ENCODE measurements around the gene SEBOX.
"Not testable (repeated sequence)": the region's sequence is repeated elsewhere in the genome, so short reads cannot be mapped to it uniquely, and the experiment has no call there.

The SEBOX gene

GRCh38 chr17:28341516-28341915 is 23.5 kb downstream of the SEBOX start:
- DNase-seq (ENCODE audit: low spot score): no peak
- FAIRE-seq: no peak

- no peak for DNase-seq (ENCODE audit: low spot score)
Measured at GRCh38 chr17:28340374-28340773, 24.6 kb downstream of the SEBOX start.

DNA sequence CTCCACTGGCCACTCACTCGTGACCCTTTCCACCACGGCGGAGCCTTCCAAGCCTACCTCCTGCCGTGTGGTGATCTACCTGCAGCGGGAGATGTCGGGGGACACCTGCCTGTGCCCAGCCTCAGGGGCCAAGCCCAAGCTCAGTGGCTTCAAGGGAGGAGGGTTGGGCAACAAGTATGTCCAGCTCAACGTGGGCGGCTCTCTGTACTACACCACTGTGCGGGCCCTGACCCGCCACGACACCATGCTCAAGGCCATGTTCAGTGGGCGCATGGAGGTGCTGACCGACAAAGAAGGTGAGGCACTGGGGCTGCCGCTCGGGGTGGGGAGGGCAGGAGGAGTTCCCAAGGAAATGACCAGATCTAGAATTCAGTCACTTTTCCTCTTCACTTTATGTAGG is 25.6 kb downstream of the SEBOX start:
- no peak for FAIRE-seq
- DNase-seq (ENCODE audit: low spot score): no peak

More at GRCh38 chr17:28340374-28340773, 24.6 kb downstream of the SEBOX start:
- no peak for FAIRE-seq

DNA sequence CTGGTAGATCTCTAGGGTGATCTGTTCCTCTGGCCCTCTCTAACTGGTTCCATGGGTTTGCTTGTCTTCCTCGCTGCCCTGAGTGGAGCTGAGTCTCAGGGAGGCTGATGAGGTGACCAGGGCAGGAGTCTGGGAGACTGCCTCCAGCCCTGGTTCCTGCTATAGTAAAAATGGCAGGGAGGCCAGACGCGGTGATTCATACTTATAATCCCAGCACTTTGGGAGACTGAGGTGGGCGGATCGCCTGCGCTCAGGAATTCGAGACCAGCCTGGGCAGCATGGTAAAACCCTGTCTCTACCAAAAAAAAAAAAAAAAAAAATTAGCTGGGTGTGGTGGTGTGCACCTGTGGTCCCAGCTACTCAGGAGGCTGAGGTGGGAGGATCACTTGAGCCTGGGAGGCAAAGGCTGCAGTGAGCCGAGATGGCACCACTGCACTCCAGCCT is 26.2 kb downstream of the SEBOX start:
- not testable (repeated sequence) for FAIRE-seq; DNase-seq (ENCODE audit: low spot score)

DNA sequence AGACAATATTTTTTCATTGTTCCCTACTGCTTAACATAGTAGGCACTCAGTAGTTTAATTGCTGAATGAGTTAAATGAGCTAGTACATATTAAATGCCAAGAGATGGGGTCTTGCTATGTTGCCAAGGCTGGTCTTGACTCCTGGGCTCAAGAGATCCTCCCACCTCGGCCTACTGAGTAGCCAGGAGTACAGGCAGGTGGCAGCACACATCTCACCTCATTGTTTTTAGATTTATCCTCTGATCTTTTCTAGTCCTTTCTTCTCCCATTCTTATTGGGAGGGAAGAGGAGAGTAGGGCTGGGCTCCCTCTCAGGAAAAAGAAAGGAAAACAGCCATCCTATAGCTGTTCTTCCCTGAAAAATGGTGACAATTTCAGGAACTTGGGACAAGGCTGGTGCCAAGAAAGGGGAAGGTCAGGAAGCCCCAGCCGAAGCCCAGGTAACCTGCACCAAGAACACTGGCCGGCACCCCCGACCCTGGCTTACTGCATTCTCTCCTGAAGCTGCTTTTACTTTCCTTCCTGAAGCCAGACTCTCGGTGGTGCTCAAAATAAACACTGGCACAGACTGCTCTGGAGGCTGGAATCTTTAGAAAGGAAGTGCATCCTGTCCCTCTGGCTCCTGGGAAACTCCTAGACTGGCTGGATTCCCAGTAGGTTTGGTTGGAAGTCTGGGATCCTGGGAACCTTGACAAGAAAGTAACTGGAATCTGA is 26.8 kb downstream of the SEBOX start:
- FAIRE-seq: no peak

DNA sequence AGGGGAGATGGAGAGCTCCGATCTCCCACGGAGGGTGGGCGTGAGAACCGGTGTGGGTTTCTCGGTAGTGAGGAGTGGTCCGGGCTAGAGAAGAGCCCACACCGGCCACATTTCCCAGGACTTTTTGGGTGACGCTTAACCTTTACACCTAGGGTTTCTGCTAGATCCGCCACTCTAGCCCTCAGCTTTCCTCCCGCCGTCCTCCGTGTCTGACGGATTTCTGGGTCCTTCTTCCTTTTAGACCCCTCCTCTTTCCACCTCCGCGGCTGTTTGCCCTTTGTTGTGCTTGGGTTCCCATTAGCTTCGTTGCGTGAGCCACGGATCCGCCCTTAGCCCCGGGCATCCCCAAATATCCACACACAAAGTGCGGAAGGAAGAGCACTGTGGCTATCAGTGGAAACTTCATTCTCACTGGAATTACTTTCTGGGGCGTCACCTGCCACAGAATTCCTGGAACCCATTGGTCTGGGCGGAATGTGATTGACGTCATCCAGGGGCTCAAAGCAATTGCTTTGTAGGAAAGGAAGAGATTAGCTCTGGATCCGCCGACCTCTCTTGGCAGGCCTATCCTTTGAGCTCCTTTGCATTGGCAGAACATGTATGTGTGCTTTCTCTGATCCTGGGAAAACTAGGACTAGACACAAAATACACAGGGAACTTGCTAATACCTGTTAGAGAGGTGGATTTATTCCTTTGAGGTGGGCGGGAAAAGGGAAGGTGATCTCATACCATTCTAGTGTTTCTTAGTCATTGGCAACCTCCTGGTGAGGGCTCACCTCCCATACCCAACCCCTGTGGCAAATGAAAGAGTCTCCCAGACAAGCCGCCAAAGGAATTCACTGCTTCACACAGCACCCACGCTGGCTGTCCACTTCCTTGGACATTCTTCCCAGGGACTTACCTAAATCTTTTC is 28.8 kb downstream of the SEBOX start:
- peak; percentile 46 for FAIRE-seq
- DNase-seq (ENCODE audit: low spot score): peak; percentile 67

More for the DNA sequence above, 26.8 kb downstream of the SEBOX start:
- no peak for DNase-seq (ENCODE audit: low spot score)

DNA sequence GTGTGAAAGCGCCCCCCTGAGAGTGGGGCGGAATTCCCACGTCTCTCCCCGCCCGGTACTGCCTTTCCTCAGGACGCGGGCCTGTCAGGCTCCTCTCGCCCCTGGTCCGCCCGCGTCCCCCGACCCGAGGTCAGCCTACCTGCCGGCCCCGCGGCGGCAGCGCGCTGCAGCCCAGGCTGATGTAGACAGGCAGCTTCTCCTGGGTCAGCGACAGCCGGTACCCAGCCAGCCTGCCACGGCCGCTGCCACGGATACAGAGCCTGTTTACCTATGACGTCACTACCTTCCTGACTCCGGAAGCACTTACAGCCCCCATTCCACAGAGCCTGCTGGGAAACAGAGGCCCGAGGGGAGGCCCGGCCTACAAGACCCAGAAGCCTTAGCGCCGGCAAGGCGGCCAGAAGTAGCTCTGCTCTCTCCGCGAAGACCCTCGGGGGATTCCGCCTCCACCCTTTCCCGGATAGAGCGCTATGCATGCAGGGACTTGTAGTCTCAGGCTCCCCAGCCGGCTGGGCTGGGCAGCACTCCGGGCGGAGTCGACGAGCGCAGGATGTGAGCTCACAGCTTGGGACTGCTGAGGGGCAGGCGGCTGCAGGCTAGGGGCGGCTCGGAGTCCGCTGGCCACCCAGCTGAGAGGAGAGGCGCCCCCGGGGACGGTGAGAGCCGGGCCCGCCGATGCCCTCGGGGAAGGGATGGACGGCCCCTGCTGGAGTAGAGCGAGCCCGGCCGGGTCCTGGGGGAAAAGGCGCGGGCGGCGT is 29.6 kb downstream of the SEBOX start, which contains the start of the genes IFT20 and TNFAIP1:
TSS of gene IFT20 (minus strand) at position 272 of the 758 bp plus-strand sequence. CDS start 3,487 bp downstream, outside the sequence.
TSS of gene TNFAIP1 (plus strand) at position 561 of the 758 bp plus-strand sequence. CDS start 3,761 bp downstream, outside the sequence.
- DNase-seq (ENCODE audit: low spot score) (peak; percentile 97), FAIRE-seq (peak; percentile 58)

GRCh38 chr17:28334666-28335200 is 30.3 kb downstream of the SEBOX start:
- FAIRE-seq (no peak), DNase-seq (ENCODE audit: low spot score) (peak; percentile 29)

- FAIRE-seq (no peak), DNase-seq (ENCODE audit: low spot score) (no peak)
Measured at GRCh38 chr17:28334171-28334570, 30.8 kb downstream of the SEBOX start.

DNA sequence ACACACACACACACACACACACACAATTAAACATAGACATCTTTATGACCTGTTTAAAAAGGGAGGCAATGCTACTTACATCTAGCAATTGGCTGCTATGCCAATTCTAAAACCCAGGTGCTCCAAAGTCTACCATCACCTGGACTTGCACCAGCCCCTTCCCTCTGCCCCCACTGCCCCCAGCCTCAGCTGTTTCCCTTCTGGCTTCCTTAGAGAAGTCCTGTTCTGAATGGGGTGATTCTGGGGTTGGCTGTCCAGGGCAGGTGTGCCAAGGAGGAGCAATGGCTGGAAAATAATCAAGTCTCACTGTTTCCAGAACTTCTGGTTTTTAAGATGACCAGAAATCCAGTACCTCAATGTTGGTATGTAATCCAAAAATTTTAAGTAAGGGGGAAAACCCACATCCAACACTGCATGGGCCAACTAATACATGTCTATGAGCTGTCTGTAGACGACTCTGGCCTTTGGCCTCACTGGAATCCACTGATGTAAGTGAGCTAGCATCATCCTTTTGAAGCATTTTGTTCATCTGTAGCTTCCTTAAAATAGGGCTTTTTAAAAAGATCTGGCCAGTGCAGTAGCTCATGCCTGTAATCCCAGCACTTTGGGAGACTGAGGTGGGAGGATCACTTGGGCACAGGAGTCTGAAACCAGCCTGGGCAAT is 31.8 kb downstream of the SEBOX start:
- FAIRE-seq (no peak), DNase-seq (ENCODE audit: low spot score) (no peak)

GRCh38 chr17:28331891-28332420 is 33.0 kb downstream of the SEBOX start:
- FAIRE-seq: no peak
- no peak for DNase-seq (ENCODE audit: low spot score)

- DNase-seq (ENCODE audit: low spot score): no peak
- no peak for FAIRE-seq
Measured at GRCh38 chr17:28330671-28331070, 34.3 kb downstream of the SEBOX start.

GRCh38 chr17:28328325-28328724 is 36.7 kb downstream of the SEBOX start:
- no peak for DNase-seq (ENCODE audit: low spot score)
- FAIRE-seq: no peak

GRCh38 chr17:28327709-28328108 is 37.3 kb downstream of the SEBOX start:
- FAIRE-seq: no peak
- no peak for DNase-seq (ENCODE audit: low spot score)

- DNase-seq (ENCODE audit: low spot score) (no peak), FAIRE-seq (no peak)
Measured at GRCh38 chr17:28327031-28327607, 37.9 kb downstream of the SEBOX start.

- DNase-seq (ENCODE audit: low spot score) (no peak), FAIRE-seq (no peak)
Measured at GRCh38 chr17:28326114-28326513, 38.9 kb downstream of the SEBOX start.

DNA sequence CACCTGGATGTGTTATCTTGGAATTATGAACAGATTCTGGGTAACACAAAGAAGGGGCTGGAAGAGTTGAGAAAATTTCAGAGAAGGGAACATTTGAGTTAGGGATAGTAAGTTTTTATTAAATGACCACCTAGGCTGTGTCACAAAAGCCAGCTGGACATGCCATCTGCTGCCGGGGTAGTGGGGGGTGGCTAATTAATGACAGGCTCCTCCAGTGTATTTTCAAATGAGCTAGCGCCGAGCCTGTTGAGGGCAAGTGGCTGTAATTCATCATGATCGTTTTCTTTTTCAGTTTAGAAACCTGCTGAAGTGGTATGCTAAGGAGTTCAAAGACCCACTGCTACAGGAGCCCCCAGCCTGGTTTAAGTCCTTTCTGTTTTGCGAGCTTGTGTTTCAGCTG is 39.8 kb downstream of the SEBOX start:
- FAIRE-seq (no peak), DNase-seq (ENCODE audit: low spot score) (no peak)

- DNase-seq (ENCODE audit: low spot score): no peak
- no peak for FAIRE-seq
Measured at GRCh38 chr17:28324781-28325180, 40.2 kb downstream of the SEBOX start.

DNA sequence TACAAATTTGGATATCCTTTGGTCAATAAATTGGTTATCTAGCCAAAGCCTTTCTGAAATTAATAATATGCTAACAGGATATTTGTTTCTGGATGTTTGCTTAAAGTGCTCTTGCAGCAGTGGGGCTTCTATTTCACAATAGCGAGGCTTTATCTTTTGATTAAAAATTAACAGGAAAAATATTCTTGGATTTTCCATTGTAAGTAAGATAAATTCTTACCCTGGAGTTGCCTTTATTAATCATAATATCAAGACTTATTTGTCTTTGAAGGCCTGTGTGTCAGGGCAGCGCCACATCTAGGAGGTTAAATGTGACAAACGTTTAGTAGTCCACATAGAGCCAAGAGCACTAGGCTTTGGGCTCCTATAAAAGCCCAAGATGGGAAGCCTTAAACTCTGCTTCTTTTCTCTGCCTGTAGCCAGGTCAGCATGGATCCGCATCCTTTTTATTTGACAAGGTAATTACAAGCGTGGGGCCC is 40.7 kb downstream of the SEBOX start:
- FAIRE-seq: no peak
- no peak for DNase-seq (ENCODE audit: low spot score)
